DMS114 treated with DMSO at 0.1 percent for 48 hours (cell line): Measurements from ENCODE around the gene LPCAT2.
A peak's percentile ranks its signal among the peaks of the same experiment; 100 is the strongest.

ENCODE experiments used
- DNase-seq: peaks from one replicate; lab custom pipeline; 2025; ENCODE audit not compliant: unreplicated experiment; lab: John Stamatoyannopoulos, UW

Gene LPCAT2

DNA sequence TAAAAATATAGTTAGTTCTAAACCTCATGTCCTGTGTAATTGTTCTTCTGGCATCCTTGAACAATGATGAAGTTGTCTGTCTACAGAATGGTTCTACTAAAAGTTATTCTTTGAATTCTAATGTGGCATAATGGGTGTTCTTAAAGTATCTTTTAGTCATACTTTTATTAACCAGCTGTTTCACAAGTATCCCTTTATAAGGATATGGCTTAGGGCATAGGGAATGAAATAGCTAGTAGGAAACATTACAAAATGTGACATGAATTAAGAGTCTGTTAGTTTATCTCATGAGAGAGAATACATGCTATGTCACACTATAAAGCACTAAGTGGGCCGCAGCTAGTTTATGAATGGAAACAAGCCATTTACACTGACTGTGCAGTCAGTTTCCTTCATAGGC is 31.3 kb downstream of the LPCAT2 start:
- no peak for DNase-seq

- DNase-seq = no peak
Measured at GRCh38 chr16:55542459-55543082, 33.7 kb downstream of the LPCAT2 start.

- DNase-seq = peak; percentile 46
Measured at GRCh38 chr16:55543472-55543871, 34.6 kb downstream of the LPCAT2 start.

GRCh38 chr16:55552621-55553020 is 43.7 kb downstream of the LPCAT2 start:
- DNase-seq = no peak

DNA sequence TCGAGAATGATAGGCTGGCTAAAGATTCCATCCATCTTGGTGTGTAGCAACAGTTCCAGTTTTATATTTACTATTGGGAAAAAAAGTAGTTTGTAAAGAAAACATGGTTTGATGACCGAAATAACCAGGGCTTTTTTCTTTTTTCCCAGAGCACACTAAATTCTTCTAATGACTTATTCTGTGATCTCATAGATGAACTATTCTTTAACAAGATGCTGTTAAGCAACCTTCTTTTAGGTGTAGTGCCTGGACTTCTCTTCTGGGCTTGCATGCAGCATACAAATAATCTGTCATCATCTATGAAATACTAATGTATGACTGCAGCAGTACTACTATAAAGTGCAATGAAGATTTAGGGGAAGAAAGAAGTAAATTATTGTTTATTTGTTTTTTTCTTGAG is 46.6 kb downstream of the LPCAT2 start:
- DNase-seq = no peak

DNA sequence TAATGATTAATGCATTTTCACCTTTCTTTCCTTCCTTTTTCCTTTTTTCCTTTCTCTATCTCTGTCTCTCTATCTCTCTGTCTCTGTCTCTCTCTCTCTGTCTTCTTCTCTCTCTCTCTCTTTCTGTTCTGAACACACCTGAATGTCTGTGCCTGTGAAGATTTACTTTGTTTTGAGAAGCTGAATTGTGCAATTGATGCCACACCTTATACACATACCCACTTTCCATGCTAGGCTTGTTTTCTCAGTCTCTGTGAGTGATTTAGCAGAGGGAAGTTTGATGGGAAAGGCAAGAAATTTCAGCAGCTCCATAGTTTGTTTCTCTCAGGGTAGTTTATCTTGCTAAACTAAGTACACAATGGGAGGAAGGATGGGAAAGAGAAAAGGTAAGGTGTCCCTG is 48.3 kb downstream of the LPCAT2 start:
- DNase-seq = no peak

DNA sequence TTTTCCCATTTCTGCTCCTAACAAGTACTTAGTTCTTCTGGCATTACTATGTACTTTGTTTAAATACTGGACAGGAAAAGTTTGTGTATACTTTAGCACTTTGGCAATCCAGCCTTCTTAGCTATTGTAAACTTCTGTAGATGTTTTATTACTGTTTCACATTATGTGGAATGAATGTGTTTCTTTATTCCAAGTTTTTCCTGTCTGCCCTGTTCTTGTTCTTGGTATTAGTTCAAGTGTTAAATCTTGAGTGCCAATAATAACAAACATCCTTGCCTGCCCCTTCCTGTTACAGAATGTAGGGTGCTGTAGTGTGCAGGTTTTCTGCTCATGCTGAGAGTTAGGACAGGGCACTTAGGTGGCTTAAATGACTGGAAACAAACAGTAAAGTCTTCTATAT is 50.4 kb downstream of the LPCAT2 start:
- no peak for DNase-seq

GRCh38 chr16:55559933-55560516 is 51.2 kb downstream of the LPCAT2 start:
- no peak for DNase-seq

DNA sequence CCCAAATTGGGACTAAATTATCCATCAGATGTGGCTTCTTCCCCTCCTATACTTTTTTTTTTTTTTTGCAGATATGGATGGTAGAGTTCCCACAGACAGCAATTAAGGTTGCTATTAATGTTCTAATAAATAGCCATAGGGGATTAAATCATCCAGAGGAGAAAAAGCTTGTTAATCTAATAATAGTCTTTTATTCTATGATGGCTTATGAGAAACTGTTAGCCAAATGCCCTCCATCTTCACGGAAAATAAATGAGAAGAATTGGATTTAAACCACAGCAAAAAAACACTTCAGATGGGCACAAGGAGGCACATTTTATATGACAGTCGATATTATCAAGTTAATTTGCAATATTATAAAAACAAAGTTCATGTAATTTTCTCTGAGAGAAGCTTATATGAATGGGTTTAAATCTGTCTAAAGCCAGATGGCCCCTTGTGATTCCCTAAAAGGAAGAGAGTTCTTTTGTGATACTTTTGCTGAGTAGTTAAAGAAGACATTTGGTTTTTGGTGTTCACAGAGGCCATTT is 52.5 kb downstream of the LPCAT2 start:
- DNase-seq = no peak

- DNase-seq = no peak
Measured at GRCh38 chr16:55562936-55563335, 54.1 kb downstream of the LPCAT2 start.

- DNase-seq = no peak
Measured at GRCh38 chr16:55563797-55564196, 54.9 kb downstream of the LPCAT2 start.

GRCh38 chr16:55565086-55565485 is 56.2 kb downstream of the LPCAT2 start:
- DNase-seq = no peak

DNA sequence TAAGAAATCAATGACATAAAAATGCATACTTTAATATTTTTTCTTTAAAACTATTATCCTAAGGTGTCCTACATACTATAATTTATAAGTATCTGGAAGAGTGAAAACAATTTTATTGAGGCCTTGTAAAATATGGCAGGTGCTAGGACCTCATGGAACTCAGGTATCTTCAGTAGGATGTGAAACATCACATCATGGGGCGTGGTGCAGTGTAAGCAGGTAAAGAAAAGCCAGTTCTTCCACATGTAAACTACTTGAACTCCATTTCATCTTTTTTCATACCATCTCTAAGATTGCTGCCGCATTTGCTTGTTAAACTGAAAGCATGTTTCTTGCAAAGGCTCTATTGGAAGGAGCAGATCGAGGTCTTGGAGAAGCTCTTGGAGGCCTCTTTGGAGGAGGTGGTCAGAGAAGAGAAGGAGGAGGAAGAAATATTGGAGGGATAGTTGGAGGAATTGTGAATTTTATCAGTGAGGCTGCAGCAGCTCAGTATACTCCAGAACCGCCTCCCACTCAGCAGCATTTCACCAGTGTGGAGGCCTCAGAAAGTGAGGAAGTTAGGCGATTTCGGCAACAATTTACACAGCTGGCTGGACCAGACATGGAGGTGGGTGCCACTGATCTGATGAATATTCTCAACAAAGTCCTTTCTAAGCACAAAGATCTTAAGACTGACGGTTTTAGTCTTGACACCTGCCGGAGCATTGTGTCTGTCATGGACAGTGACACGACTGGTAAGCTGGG is 57.7 kb downstream of the LPCAT2 start, which contains the start of gene CAPNS2:
TSS of gene CAPNS2 (plus strand) at position 253 of the 744 bp plus-strand sequence. CDS start at position 326, 73 bp downstream.
- DNase-seq = no peak

DNA sequence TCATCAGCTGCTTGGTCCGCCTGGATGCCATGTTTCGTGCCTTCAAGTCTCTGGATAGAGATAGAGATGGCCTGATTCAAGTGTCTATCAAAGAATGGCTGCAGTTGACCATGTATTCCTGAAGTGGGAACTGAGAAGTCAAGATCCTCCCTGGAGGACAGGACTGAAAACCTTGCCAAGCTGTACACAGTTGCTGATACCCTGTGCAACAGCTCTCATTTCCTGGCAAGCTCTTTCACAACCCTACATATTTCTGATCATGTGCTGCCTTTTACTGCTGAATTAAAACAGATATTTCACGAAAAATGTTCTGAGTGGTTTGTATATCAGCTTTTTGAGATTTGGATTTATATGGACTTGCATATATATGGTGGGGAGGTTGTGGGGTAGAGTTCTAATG is 58.5 kb downstream of the LPCAT2 start:
- DNase-seq = no peak

DNA sequence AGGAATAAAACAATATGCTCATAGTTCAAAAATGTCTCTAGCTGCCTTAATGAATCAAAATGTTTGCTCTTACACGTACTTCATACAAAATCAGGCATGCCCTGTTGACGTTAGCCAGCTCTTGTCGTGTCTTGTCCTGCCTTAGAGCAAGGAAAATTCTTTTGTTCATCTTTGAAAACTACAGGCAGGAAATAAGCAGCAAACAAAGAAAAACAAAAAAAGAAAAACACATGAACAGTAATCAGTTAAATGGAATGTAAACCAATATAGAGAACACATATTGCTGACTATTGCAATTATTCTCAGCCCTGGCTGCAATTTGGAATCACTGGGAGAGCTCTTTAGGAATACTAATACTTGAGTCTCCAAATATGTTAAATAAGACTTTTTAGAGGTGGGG is 59.3 kb downstream of the LPCAT2 start:
- DNase-seq = no peak

- DNase-seq = no peak
Measured at GRCh38 chr16:55569025-55569424, 60.2 kb downstream of the LPCAT2 start.

- DNase-seq = no peak
Measured at GRCh38 chr16:55570159-55570558, 61.3 kb downstream of the LPCAT2 start.

DNA sequence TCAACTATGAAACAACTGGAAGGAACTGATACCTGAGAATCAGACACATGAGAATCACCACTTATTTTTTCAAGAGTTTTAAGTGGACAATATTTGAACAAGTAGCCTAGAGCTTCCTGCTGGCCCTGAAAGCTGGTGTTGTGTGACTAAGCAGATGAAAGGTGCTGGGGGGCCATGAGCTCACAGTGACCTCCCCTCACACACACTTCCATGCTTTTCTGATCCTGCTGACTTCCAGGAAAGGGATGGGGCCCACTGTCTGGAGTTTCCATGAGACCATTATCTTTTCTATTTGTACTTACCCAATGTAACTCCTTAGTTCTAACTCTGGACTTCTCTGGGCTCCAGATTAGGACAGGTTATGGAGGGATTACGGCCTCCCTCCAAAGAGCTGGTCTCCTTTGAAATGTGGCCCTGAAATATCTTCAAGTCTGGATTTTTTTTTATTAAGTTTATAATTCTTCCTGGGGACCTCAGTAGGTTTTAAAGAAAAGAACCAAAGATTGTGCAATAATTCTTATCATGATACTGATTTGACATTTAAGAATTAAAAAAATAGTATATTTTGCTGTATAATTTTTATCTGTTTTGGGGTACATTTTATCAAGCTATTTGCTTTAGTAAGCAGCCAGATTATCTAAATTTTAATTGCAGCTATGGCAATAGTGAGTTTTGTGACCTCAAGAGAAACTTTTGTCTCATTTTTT is 62.5 kb downstream of the LPCAT2 start:
- no peak for DNase-seq

GRCh38 chr16:55572439-55572838 is 63.6 kb downstream of the LPCAT2 start:
- no peak for DNase-seq

DNA sequence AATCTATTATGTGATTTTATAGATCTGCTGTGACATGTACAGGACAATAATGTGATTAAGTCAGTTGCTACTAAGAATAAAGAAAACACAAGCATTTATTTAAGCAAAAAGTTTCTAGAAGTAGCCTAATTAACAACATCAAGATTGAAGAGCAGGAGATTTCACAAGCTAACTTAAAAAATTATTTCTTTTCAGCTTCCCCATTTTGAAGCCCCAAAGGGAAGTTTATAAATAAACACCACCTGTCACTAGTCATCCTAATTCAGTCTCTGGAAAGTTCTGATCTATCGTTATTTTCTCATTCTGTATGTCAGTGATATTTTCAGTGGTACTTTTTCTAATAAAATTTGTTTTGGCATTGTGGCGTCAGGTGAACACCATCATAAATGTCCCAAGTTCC is 65.9 kb downstream of the LPCAT2 start:
- DNase-seq = no peak

DNA sequence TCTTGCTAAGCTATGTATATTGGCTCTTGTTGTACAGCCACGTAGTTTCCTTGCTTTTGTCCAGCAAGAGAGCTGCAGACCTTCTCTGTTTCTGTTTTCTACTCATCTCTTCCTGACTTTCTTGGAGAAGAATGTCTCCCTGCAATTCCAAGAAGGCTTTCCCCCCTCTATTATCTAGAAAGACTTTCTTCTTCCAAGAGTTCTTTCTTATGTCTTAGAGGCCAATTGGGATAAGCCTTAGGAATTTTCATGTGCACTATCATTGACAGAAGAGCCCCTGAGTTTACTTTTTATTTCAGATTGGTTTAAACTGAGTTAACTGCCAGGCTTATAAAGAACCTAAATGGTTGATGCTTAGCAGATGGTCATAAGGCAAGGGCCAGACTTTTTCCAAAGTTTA is 66.6 kb downstream of the LPCAT2 start:
- no peak for DNase-seq
